Measurements from ENCODE around the gene C2.

The C2 gene

GRCh38 chr6:31896493-31896855 is 31.0 kb upstream of the C2 start:
- Histone ChIP-seq H3K9me3 (no peaks in the 10 kb centered on the region), H3K27me3 (no peaks in the 10 kb centered on the region), H3K4me3 (ENCODE audit: low read depth in 1 of 2, low read length in 1 of 2) (peak overlapping the region in 1 of 2 experiments; percentile 89), H3K36me3 (peaks cover 4% of the 10 kb centered on the region), H3K4me1 (ENCODE audit: control insufficient read depth in 1 of 2, insufficient read depth in 1 of 2, low read depth in 1 of 2, low read length in 1 of 2) (peaks cover 22 to 23% of the 10 kb centered on the region in 2 experiments), H3K27ac (peak overlapping the region; percentile 77)
- TF ChIP-seq, protein P1, sequence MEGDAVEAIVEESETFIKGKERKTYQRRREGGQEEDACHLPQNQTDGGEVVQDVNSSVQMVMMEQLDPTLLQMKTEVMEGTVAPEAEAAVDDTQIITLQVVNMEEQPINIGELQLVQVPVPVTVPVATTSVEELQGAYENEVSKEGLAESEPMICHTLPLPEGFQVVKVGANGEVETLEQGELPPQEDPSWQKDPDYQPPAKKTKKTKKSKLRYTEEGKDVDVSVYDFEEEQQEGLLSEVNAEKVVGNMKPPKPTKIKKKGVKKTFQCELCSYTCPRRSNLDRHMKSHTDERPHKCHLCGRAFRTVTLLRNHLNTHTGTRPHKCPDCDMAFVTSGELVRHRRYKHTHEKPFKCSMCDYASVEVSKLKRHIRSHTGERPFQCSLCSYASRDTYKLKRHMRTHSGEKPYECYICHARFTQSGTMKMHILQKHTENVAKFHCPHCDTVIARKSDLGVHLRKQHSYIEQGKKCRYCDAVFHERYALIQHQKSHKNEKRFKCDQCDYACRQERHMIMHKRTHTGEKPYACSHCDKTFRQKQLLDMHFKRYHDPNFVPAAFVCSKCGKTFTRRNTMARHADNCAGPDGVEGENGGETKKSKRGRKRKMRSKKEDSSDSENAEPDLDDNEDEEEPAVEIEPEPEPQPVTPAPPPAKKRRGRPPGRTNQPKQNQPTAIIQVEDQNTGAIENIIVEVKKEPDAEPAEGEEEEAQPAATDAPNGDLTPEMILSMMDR (IDR thresholded peaks at IDR 0.05), result no peak

GRCh38 chr6:31896856-31897611 is 30.5 kb upstream of the C2 start:
- Histone ChIP-seq H3K9me3 (no peaks in the 10 kb centered on the region), H3K4me1 (ENCODE audit: control insufficient read depth in 1 of 2, insufficient read depth in 1 of 2, low read depth in 1 of 2, low read length in 1 of 2) (peaks cover 22 to 23% of the 10 kb centered on the region in 2 experiments), H3K4me3 (ENCODE audit: low read depth in 1 of 2, low read length in 1 of 2) (peak overlapping the region; percentile 89 to 91), H3K27ac (peak overlapping the region; percentile 77), H3K36me3 (peaks cover 4% of the 10 kb centered on the region), H3K27me3 (no peaks in the 10 kb centered on the region)
- TF ChIP-seq, protein P1 (IDR thresholded peaks at IDR 0.05), result no peak

DNA sequence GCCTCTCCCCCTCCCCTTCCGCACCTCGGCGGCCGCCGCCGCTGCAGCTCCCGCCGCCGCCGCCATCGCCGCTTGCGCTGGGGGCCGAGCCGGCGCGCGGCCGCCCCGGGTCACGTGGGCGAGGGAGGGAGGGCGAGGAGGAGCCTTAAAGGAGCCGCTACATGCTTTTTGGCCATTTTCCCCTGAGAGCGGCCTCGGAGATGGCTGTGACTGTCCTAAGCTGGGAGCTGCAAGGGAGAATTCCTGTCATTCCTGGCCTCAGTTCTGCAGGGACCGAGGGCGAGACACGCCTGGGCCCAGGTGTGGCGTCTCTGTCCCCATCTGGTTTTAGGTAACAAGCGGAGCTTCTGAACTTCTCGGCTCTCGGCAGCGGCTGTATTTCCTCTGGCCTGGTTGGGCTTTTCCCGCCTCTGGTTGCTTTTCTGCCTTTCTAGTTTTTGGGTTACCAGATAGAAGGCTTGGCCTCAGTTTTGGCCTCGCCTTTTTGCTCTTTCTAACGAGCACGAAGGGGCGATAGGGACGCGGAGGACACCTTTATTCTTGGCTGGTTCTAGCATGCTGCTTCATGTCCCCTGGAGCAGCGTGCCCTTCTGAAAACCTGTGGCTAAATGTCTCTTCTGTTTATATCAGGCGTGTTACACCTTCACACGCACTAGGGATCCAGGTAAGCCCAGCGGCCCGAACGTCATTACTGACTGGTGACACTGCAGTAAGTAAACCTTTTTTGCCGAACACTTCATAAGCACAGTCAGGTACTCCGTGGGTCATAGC is 29.7 kb upstream of the C2 start, which contains the start of gene EHMT2:
Gene EHMT2, minus strand, starts transcription at position 87 of the 771 bp plus-strand sequence. Its CDS starts 21 bp downstream, at position 66.
- peaks cover 30 to 31% of the 10 kb centered on the region in 2 experiments for H3K4me1 ChIP-seq (ENCODE audit: control insufficient read depth in 1 of 2, insufficient read depth in 1 of 2, low read depth in 1 of 2, low read length in 1 of 2)
- peak within 1 kb of the TSS; percentile 77 for H3K27ac ChIP-seq
- peak within 1 kb of the TSS; percentile 89 to 91 for H3K4me3 ChIP-seq (ENCODE audit: low read depth in 1 of 2, low read length in 1 of 2)
- no peaks in the 10 kb centered on the region for H3K9me3 ChIP-seq
- peaks cover 7% of the 10 kb centered on the region for H3K27me3 ChIP-seq
- TF ChIP-seq, protein P1 (IDR thresholded peaks at IDR 0.05), result peak; percentile 72
- H3K36me3 ChIP-seq, result no peaks in the 10 kb centered on the region

DNA sequence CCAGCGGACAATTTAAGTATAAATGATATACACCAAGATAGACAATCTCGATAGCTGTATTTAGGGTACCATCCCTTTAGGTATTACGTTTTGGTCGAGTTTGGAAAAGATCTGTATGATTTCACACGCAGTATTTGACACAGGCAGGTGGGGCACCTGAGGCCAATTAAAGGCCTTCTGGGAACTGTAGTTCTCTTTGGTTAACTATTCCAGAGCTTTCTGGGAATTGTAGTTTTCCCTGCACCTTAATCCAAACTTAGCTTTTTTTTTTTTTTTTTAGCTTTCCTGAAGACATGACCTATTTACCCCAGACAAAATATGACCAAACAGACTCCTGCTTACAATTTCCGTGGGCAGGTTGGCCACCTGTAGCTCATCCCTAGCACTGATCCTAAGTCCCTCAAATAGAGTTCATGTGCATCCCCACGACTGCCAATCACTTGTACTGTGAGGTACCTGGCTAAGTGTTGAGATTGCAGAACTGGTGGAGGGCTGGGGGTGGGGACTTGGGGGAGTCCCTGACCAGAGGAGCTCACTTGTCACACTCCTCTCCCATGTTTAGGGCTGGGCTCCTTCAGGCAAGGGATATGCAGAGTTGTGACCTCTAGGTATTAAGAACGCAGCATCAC is 29.0 kb upstream of the C2 start:
- no peaks in the 10 kb centered on the region for H3K9me3 ChIP-seq
- H3K27me3 ChIP-seq, result peaks cover 13% of the 10 kb centered on the region
- TF ChIP-seq, protein P1 (IDR thresholded peaks at IDR 0.05), result no peak
- H3K27ac ChIP-seq, result peak overlapping the region; percentile 77
- H3K36me3 ChIP-seq, result no peaks in the 10 kb centered on the region
- peak overlapping the region; percentile 89 to 91 for H3K4me3 ChIP-seq (ENCODE audit: low read depth in 1 of 2, low read length in 1 of 2)
- peaks cover 35 to 37% of the 10 kb centered on the region in 2 experiments for H3K4me1 ChIP-seq (ENCODE audit: control insufficient read depth in 1 of 2, insufficient read depth in 1 of 2, low read depth in 1 of 2, low read length in 1 of 2)

GRCh38 chr6:31899215-31899614 is 28.3 kb upstream of the C2 start:
- TF ChIP-seq, protein P1 (IDR thresholded peaks at IDR 0.05), result no peak
- peaks cover 35 to 37% of the 10 kb centered on the region in 2 experiments for H3K4me1 ChIP-seq (ENCODE audit: control insufficient read depth in 1 of 2, insufficient read depth in 1 of 2, low read depth in 1 of 2, low read length in 1 of 2)
- H3K9me3 ChIP-seq, result no peaks in the 10 kb centered on the region
- no peaks in the 10 kb centered on the region for H3K36me3 ChIP-seq
- H3K27me3 ChIP-seq, result peaks cover 17% of the 10 kb centered on the region
- no peak overlapping the region for H3K27ac ChIP-seq
- H3K4me3 ChIP-seq (ENCODE audit: low read depth in 1 of 2, low read length in 1 of 2), result peak overlapping the region in 1 of 2 experiments; percentile 91

Measured in neutrophil (primary cell).